Smooth muscle cell (in vitro differentiated cells): Measurements from ENCODE around the gene UBXN6. TPM values are rescaled to one million over a fixed set of nuclear protein-coding genes. Genes with fewer than 3 reads are reported as not detected.

Experiments used
- DNase-seq: peaks from one replicate; lab custom pipeline; 2025; ENCODE audit not compliant: unreplicated experiment; lab: John Stamatoyannopoulos, UW
- H2AFZ ChIP-seq: fragments of 200-600 bp; sonication (generic); 2 replicates; pipeline ENCODE4 v1.6.0; 2016; ENCODE audit warnings: antibody characterized with exemption, low read depth, mild to moderate bottlenecking
- H3F3A ChIP-seq: fragments of 200-600 bp; sonication (generic); 2 replicates; pipeline ENCODE4 v1.6.0; 2017; ENCODE audit warnings: antibody characterized with exemption, low read depth
- H3K27ac ChIP-seq: fragments of 200-600 bp; sonication (generic); 2 replicates; pipeline ENCODE4 v1.5.1; 2016; ENCODE audit warnings: low read depth, mild to moderate bottlenecking
- H3K27me3 ChIP-seq: fragments of 200-600 bp; sonication (generic); 2 replicates; pipeline ENCODE4 v1.6.1; 2016; ENCODE audit warnings: low read depth, mild to moderate bottlenecking
- H3K36me3 ChIP-seq: fragments of 200-600 bp; sonication (generic); 2 replicates; pipeline ENCODE4 v1.5.1; 2016; ENCODE audit warnings: low read depth
- H3K4me1 ChIP-seq: fragments of 200-600 bp; sonication (generic); 2 replicates; pipeline ENCODE4 v1.5.1; 2016; ENCODE audit warnings: low read depth
- H3K4me2 ChIP-seq: fragments of 200-600 bp; sonication (generic); 2 replicates; pipeline ENCODE4 v1.6.0; 2016; ENCODE audit warnings: mild to moderate bottlenecking
- H3K4me3 ChIP-seq: fragments of 200-600 bp; sonication (generic); 2 replicates; pipeline ENCODE4 v1.5.1; 2016; ENCODE audit warnings: mild to moderate bottlenecking
- H3K79me2 ChIP-seq: fragments of 200-600 bp; sonication (generic); 2 replicates; pipeline ENCODE4 v1.6.0; 2016; ENCODE audit warnings: low read depth, mild to moderate bottlenecking
- H3K9ac ChIP-seq: fragments of 200-600 bp; sonication (generic); 2 replicates; pipeline ENCODE4 v1.6.0; 2016; ENCODE audit warnings: low read depth
- H3K9me3 ChIP-seq: fragments of 200-600 bp; sonication (generic); replicated peaks from 2 replicates; pipeline ENCODE4 v1.5.1; 2016; ENCODE audit warnings: low read depth
- H4K20me1 ChIP-seq: fragments of 200-600 bp; sonication (generic); 2 replicates; pipeline ENCODE4 v1.6.0; 2016; ENCODE audit warnings: low read depth
- CTCF ChIP-seq: fragments of 200-600 bp; sonication (generic); IDR thresholded peaks from 2 replicates; pipeline ENCODE4 v1.5.1; 2017; ENCODE audit warnings: borderline replicate concordance, mild to moderate bottlenecking, antibody characterized with exemption; ENCODE audit not compliant: insufficient read depth, poor library complexity, severe bottlenecking
- WGBS: methylation state at CpG from one replicate; pipeline ENCODE4 v1.1.7; 2016; ENCODE audit warnings: low lambda C conversion rate; 5-methylcytosine and 5-hydroxymethylcytosine counted together
- polyA plus RNA-seq: library from polyadenylated mRNA; unstranded; fragments of >200 nt; fragmentation: Nextera tagmentation; extraction: Ambion mirVana; gene quantifications from 2 replicates; pipeline ENCODE4 v1.2.1, GENCODE V29; 2016
- total RNA-seq: library from RNA; depleted of rRNA; stranded (reverse); fragments of >200 nt; gene quantifications from 2 replicates; pipeline ENCODE4 v1.2.3, GENCODE V29; 2014

The UBXN6 gene
- total and polyA plus RNA-seq, 2 experiments from 2014 or later, result 44.8 to 50.7 TPM

GRCh38 chr19:4431296-4431695, 26.3 kb downstream of the UBXN6 start:
- H3K9me3 ChIP-seq, result no peaks in the 10 kb centered on the region
- no peak overlapping the region for H3K27ac ChIP-seq
- no peaks in the 10 kb centered on the region for H3K27me3 ChIP-seq
- 94% methylated on average over 9 of the region's 9 CpGs for WGBS
- no peak overlapping the region for H3K4me2 ChIP-seq
- DNase-seq, result no peak
- no peaks in the 10 kb centered on the region for H3K4me1 ChIP-seq
- no peaks in the 10 kb centered on the region for H3K79me2 ChIP-seq
- H2AFZ ChIP-seq, result no peak overlapping the region
- no peaks in the 10 kb centered on the region for H3F3A ChIP-seq
- no peaks in the 10 kb centered on the region for H4K20me1 ChIP-seq
- H3K9ac ChIP-seq, result no peak overlapping the region
- H3K4me3 ChIP-seq, result no peak overlapping the region
- TF ChIP-seq CTCF, result no peak
- no peaks in the 10 kb centered on the region for H3K36me3 ChIP-seq

GRCh38 chr19:4430760-4431159, 26.8 kb downstream of the UBXN6 start:
- no peaks in the 10 kb centered on the region for H3K27me3 ChIP-seq
- H3F3A ChIP-seq, result no peaks in the 10 kb centered on the region
- no peak for DNase-seq
- H3K79me2 ChIP-seq, result no peaks in the 10 kb centered on the region
- H4K20me1 ChIP-seq, result no peaks in the 10 kb centered on the region
- H3K27ac ChIP-seq, result no peak overlapping the region
- TF ChIP-seq CTCF, result no peak
- no peaks in the 10 kb centered on the region for H3K4me1 ChIP-seq
- no peaks in the 10 kb centered on the region for H3K36me3 ChIP-seq
- H3K4me2 ChIP-seq, result no peak overlapping the region
- 98% methylated on average over 12 of the region's 12 CpGs for WGBS
- H3K9ac ChIP-seq, result no peak overlapping the region
- no peak overlapping the region for H3K4me3 ChIP-seq
- no peaks in the 10 kb centered on the region for H3K9me3 ChIP-seq
- H2AFZ ChIP-seq, result no peak overlapping the region

DNA sequence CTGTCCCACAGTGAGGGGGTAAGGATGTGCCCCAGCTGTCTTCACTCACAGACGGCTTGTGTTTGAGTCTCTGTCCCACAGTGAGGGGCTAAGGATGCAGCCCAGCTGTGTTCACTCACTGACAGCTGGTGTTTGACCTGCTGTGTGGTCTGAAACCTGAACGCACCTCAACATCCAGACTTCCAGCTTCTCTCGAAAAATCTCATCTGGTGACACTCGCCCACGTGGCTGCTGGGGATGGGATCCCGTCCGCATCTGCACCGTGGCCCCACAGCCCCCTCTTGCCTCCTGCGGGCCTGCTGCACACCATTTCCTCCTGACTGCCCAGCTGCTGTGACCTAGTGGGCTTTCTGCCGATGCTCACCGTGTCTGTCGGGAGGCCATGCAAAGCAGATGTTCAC, 27.8 kb downstream of the UBXN6 start:
- no peak for DNase-seq
- TF ChIP-seq CTCF, result no peak
- WGBS, result 98% methylated on average over 12 of the region's 12 CpGs
- H3K79me2 ChIP-seq, result no peaks in the 10 kb centered on the region
- H2AFZ ChIP-seq, result no peak overlapping the region
- no peaks in the 10 kb centered on the region for H4K20me1 ChIP-seq
- no peaks in the 10 kb centered on the region for H3K4me1 ChIP-seq
- H3K27me3 ChIP-seq, result no peaks in the 10 kb centered on the region
- no peak overlapping the region for H3K9ac ChIP-seq
- H3K36me3 ChIP-seq, result no peaks in the 10 kb centered on the region
- H3F3A ChIP-seq, result no peaks in the 10 kb centered on the region
- H3K4me2 ChIP-seq, result no peak overlapping the region
- H3K27ac ChIP-seq, result no peak overlapping the region
- H3K4me3 ChIP-seq, result no peak overlapping the region
- no peaks in the 10 kb centered on the region for H3K9me3 ChIP-seq

GRCh38 chr19:4429256-4429655, 28.3 kb downstream of the UBXN6 start:
- Histone ChIP-seq H3K4me1 (no peaks in the 10 kb centered on the region), H3F3A (no peaks in the 10 kb centered on the region), H3K27me3 (no peaks in the 10 kb centered on the region), H3K9me3 (no peaks in the 10 kb centered on the region), H3K4me3 (no peak overlapping the region), H3K36me3 (no peaks in the 10 kb centered on the region), H3K27ac (no peak overlapping the region), H4K20me1 (no peaks in the 10 kb centered on the region), H3K4me2 (no peak overlapping the region), H3K9ac (no peak overlapping the region), H2AFZ (no peak overlapping the region), H3K79me2 (no peaks in the 10 kb centered on the region)
- DNase-seq, result no peak
- TF ChIP-seq CTCF, result no peak
- over 99% methylated on average over 16 of the region's 16 CpGs for WGBS
